IPS DF 6.9 (cell line): ENCODE data around the gene SLC1A4.
"Not testable (repeated sequence)": the region's sequence is repeated elsewhere in the genome, so short reads cannot be mapped to it uniquely, and the experiment has no call there.

Experiments
- DNase-seq: peaks from one replicate; pipeline ENCODE4 v3.0.0-alpha.2; 2013; ENCODE audit warnings: low read depth, low spot score
- H3K27ac ChIP-seq: one replicate; pipeline ENCODE4 v1.5.1; 2013; ENCODE audit warnings: low read length, control low read depth
- H3K27me3 ChIP-seq: 2 replicates; pipeline ENCODE4 v1.6.1; 2013; ENCODE audit warnings: mild to moderate bottlenecking, low read length; ENCODE audit not compliant: control insufficient read depth, insufficient read depth
- H3K36me3 ChIP-seq: 2 replicates; pipeline ENCODE4 v1.6.1; 2013; ENCODE audit warnings: low read length; ENCODE audit not compliant: control insufficient read depth, insufficient read depth
- H3K4me1 ChIP-seq: 2 replicates; pipeline ENCODE4 v1.6.1; 2013; ENCODE audit warnings: low read length; ENCODE audit not compliant: control insufficient read depth, insufficient read depth
- H3K4me3 ChIP-seq: 2 replicates; pipeline ENCODE4 v1.5.1; 2013; ENCODE audit warnings: mild to moderate bottlenecking, low read length
- H3K9me3 ChIP-seq: 2 replicates; pipeline ENCODE4 v1.6.1; 2013; ENCODE audit warnings: low read length, inconsistent platforms; ENCODE audit not compliant: control insufficient read depth, insufficient read depth
- WGBS: extraction: QIAGEN DNeasy Blood & Tissue Kit; methylation state at CpG from one replicate; pipeline ENCODE4 v1.1.7; 2013; ENCODE audit warnings: mixed read lengths, missing lambda C conversion rate; ENCODE audit not compliant: insufficient read length, insufficient coverage; 5-methylcytosine and 5-hydroxymethylcytosine counted together

SLC1A4 gene

DNA sequence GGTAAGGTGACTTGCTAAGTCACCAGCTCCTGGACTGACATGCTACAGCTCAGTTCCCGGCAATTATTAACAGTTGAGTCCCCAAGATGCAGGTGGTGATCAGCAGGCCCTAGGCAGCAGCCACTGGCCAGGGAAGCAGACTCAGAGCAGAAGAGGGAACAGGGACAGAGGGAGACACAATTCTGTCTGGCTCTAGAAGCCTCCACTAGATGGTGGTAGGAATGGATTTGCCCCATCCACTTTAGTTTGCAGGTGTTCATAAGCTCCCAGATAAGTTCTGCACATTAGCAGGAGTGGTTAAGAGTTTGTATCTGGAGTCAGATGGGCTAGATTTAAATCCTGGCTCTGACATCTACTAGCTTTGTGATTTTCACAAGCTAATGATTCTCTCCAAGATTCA, 25.5 kb upstream of the SLC1A4 start:
- no peak overlapping the region for H3K27ac ChIP-seq
- no peak overlapping the region for H3K4me3 ChIP-seq
- DNase-seq = no peak
- no peaks in the 10 kb centered on the region for H3K4me1 ChIP-seq
- WGBS = no CpG with 5 or more reads among the region's 1 CpG
- H3K36me3 ChIP-seq = no peaks in the 10 kb centered on the region
- no peaks in the 10 kb centered on the region for H3K9me3 ChIP-seq
- H3K27me3 ChIP-seq = no peaks in the 10 kb centered on the region

- H3K9me3 ChIP-seq = no peaks in the 10 kb centered on the region
- no CpG with 5 or more reads among the region's 4 CpGs for WGBS
- H3K27ac ChIP-seq = no peak overlapping the region
- no peak for DNase-seq
- H3K4me1 ChIP-seq = no peaks in the 10 kb centered on the region
- no peaks in the 10 kb centered on the region for H3K27me3 ChIP-seq
- H3K4me3 ChIP-seq = no peak overlapping the region
- no peaks in the 10 kb centered on the region for H3K36me3 ChIP-seq
Measured at GRCh38 chr2:64966017-64966416, 23.2 kb upstream of the SLC1A4 start.

DNA sequence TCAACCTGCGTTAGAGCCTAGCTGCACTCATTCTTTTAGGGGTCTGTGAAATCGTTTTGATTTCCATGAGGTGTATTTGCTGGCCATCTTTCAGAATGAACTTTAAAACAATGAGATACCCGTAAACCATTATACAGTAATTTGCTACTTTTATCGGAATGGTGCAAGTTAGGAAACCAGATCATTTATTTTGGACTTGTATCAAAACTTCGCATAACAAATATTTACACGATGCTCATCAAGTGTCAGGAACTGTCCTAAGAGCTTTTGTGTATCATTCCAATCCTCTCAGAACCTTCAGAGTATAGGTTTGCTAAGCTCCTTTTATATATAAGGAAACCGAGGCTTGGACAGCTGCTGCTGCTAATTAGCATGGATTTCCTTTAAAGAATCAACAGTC, 22.4 kb upstream of the SLC1A4 start:
- WGBS = no CpG with 5 or more reads among the region's 7 CpGs
- H3K27me3 ChIP-seq = no peaks in the 10 kb centered on the region
- H3K9me3 ChIP-seq = no peaks in the 10 kb centered on the region
- H3K4me3 ChIP-seq = no peak overlapping the region
- no peak for DNase-seq
- H3K4me1 ChIP-seq = no peaks in the 10 kb centered on the region
- H3K36me3 ChIP-seq = no peaks in the 10 kb centered on the region
- H3K27ac ChIP-seq = no peak overlapping the region

- DNase-seq = no peak
- no peaks in the 10 kb centered on the region for H3K4me1 ChIP-seq
- H3K4me3 ChIP-seq = no peak overlapping the region
- H3K27me3 ChIP-seq = no peaks in the 10 kb centered on the region
- no peaks in the 10 kb centered on the region for H3K9me3 ChIP-seq
- H3K27ac ChIP-seq = no peak overlapping the region
- H3K36me3 ChIP-seq = no peaks in the 10 kb centered on the region
- WGBS = no CpG with 5 or more reads among the region's 4 CpGs
Measured at GRCh38 chr2:64967601-64968000, 21.6 kb upstream of the SLC1A4 start.

GRCh38 chr2:64969086-64969485, 20.1 kb upstream of the SLC1A4 start:
- H3K9me3 ChIP-seq, H3K27me3 ChIP-seq, H3K4me3 ChIP-seq, H3K4me1 ChIP-seq, H3K36me3 ChIP-seq, DNase-seq, H3K27ac ChIP-seq: not testable (repeated sequence)
- no CpG with 5 or more reads among the region's 25 CpGs for WGBS

DNA sequence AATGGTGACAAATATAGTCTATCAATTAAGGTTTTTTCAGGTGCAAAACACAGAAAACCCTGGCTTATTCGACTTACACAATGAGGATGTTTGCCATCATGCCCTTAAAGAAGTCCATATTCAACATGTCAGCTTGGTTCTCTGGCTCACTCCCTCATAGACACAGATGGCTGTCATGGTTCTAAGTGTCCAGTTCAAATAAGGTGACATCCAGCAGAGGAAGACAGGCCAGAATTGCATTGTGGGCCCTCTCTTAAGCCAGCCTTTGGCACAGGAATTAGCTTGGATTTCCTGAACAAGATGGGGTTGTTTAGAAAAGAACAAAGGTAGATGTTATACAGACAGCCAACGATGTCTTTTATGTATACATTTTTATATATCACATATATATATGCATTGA, 18.7 kb upstream of the SLC1A4 start:
- 0 out of 2 replicates have a peak, but pooled peaks cover 2% of the 10 kb centered on the region for H3K4me1 ChIP-seq
- no peaks in the 10 kb centered on the region for H3K36me3 ChIP-seq
- no peak overlapping the region for H3K27ac ChIP-seq
- no peak for DNase-seq
- H3K27me3 ChIP-seq = no peaks in the 10 kb centered on the region
- H3K9me3 ChIP-seq = no peaks in the 10 kb centered on the region
- no peak overlapping the region for H3K4me3 ChIP-seq
- WGBS = no CpG with 5 or more reads among the region's 2 CpGs

DNA sequence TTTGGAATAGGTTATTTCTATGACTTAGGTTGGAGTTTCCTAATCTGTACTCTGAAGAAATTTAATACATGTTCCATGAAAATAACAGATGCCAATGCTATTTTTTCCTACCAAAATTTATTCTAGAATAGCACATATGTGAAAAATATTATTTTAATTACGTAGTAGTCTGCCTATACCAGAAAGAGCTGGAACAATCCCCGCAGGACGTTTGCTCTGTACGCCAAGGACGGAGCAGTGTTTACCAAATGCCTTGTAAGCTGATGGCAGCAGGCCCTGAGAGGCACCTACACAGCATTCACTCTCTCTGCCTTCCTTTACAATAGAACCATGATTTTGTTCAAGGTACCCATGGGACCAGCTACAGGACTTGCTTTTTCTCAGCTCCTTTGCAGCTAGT, 16.8 kb upstream of the SLC1A4 start:
- Histone ChIP-seq H3K27me3 (no peaks in the 10 kb centered on the region), H3K4me1 (0 out of 2 replicates have a peak, but pooled peaks cover 2% of the 10 kb centered on the region), H3K27ac (no peak overlapping the region), H3K36me3 (no peaks in the 10 kb centered on the region), H3K4me3 (no peak overlapping the region), H3K9me3 (no peaks in the 10 kb centered on the region)
- DNase-seq = no peak
- WGBS = no CpG with 5 or more reads among the region's 5 CpGs

- no peak for DNase-seq
- WGBS = no CpG with 5 or more reads among the region's 1 CpG
Measured at GRCh38 chr2:64972876-64973275, 16.3 kb upstream of the SLC1A4 start.

DNA sequence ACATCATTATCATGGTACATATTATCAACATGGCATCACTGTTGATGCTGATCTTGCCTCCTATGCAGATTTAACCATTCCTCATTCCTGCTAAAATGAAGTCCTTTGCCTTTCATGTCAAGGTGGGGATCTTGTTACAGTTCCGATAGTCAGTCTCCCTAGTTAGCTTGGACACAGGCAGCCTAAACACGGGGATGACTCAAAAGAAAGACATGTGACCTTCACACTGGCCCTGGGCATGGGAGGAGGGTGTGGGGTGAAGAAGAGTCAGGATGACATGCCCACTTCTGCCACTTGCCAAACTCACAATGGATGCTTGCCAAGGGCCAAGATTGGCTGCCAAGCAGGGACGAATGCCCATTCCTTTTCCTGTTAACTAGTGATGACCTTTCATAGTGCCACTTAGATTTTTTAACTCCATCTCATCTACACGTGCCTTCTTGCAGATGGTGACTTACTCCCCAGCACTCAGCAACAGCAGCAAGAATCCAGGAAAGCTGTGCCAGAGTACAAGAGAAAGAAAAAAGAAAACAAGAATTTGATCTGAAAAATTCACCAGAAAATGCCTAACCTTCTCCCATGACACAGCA, 13.9 kb upstream of the SLC1A4 start:
- DNase-seq = no peak
- no peak overlapping the region for H3K4me3 ChIP-seq
- H3K4me1 ChIP-seq = 0 out of 2 replicates have a peak, but pooled peaks cover 2% of the 10 kb centered on the region
- H3K27ac ChIP-seq = no peak overlapping the region
- no peaks in the 10 kb centered on the region for H3K27me3 ChIP-seq
- no peaks in the 10 kb centered on the region for H3K36me3 ChIP-seq
- WGBS = no CpG with 5 or more reads among the region's 4 CpGs
- no peaks in the 10 kb centered on the region for H3K9me3 ChIP-seq

More at GRCh38 chr2:64972876-64973275, 16.3 kb upstream of the SLC1A4 start:
- H3K36me3 ChIP-seq = no peaks in the 10 kb centered on the region
- 0 out of 2 replicates have a peak, but pooled peaks cover 2% of the 10 kb centered on the region for H3K4me1 ChIP-seq
- H3K27me3 ChIP-seq = no peaks in the 10 kb centered on the region
- H3K27ac ChIP-seq = no peak overlapping the region
- no peak overlapping the region for H3K4me3 ChIP-seq
- no peaks in the 10 kb centered on the region for H3K9me3 ChIP-seq

GRCh38 chr2:64976276-64976675, 12.9 kb upstream of the SLC1A4 start:
- Histone ChIP-seq H3K4me3 (no peak overlapping the region), H3K36me3 (no peaks in the 10 kb centered on the region), H3K27me3 (no peaks in the 10 kb centered on the region), H3K9me3 (no peaks in the 10 kb centered on the region), H3K27ac (no peak overlapping the region), H3K4me1 (0 out of 2 replicates have a peak, but pooled peaks cover 2% of the 10 kb centered on the region)
- no CpG with 5 or more reads among the region's 1 CpG for WGBS
- no peak for DNase-seq
